ENCODE measurements around the gene TEAD1. TPM values are rescaled to one million over a fixed set of nuclear protein-coding genes. Genes with fewer than 3 reads are reported as not detected.

TEAD1 gene
- total and polyA plus RNA-seq, 2 donors (not counting 3 experiments of a cell fraction or from before 2014, with no cell fraction given): 15.3 to 49.0 TPM

DNA sequence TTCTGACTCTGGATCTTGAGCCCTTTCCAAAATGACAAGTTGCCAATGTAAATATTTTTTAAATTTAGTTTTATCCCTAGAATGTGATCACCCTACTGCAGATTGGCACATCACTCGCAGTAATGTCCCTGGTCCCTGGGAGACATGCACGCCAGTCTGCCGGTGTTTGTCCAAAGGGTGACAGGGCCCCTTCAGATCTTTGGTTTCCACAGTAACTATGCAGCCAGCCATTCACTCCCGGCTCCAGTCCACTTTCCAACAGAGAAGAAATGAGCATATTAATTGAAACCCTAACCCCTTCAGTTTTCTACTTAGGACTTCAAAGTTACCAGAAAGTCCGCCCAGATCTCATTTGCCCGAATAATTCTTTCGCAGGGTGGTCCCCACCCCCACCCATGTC, 309.1 kb downstream of the TEAD1 start:
- POLR2A ChIA-PET: no interaction called here
- dilution Hi-C loops (cut with MboI; ENCODE audit: extremely low pct_ligation_motif_present, low sequenced_read_pairs): no loop called here
- H3K4me2 ChIP-seq (ENCODE audit: insufficient read depth, low read length): no peak overlapping the region
- H3K4me1 ChIP-seq (ENCODE audit: control insufficient read depth, extremely low read depth, insufficient read depth, low read length): no peaks in the 10 kb centered on the region
- FAIRE-seq: no peak
- CTCF ChIA-PET: interaction anchor here (0.9 to 7.3 kb wide), 2 partner anchors 18 to 20 kb away, joined by 3 to 56 read pairs; no protein-coding TSS in a partner anchor
- no peaks in the 10 kb centered on the region for H3K79me2 ChIP-seq (ENCODE audit: control insufficient read depth, insufficient read depth, low read length)
- H3K27me3 ChIP-seq (ENCODE audit: control insufficient read depth in 2 of 2, insufficient read depth in 2 of 2, low read length in 2 of 2): peaks cover 15 to 33% of the 10 kb centered on the region in 2 experiments
- H4K20me1 ChIP-seq (replicated peaks; ENCODE audit: control insufficient read depth, extremely low read depth, insufficient read depth, low read length): no peaks in the 10 kb centered on the region
- DNase-seq (ENCODE audit: low read depth, low spot score): no peak
- H3K36me3 ChIP-seq (ENCODE audit: control insufficient read depth in 2 of 2, extremely low read depth in 1 of 2, insufficient read depth in 2 of 2, low read length in 2 of 2): no peaks in the 10 kb centered on the region
- H3K4me3 ChIP-seq (replicated peaks in 1 of 3; ENCODE audit: insufficient read depth in 1 of 3, low read depth in 1 of 3, low read length in 3 of 3): no peak overlapping the region
- BruUV-seq (replicated peaks): no TSS peak
- no peak overlapping the region for H2AFZ ChIP-seq (ENCODE audit: low read depth, low read length)
- H3K9ac ChIP-seq (replicated peaks; ENCODE audit: extremely low read depth, insufficient read depth, low read length): no peak overlapping the region
- intact Hi-C loops (cut with micrococcal nuclease): no loop called here
- H3K9me3 ChIP-seq (replicated peaks; ENCODE audit: control insufficient read depth, insufficient read depth, low read length): no peaks in the 10 kb centered on the region
- TF ChIP-seq FOS (IDR thresholded peaks at IDR 0.05; ENCODE audit: borderline replicate concordance, insufficient read depth, low read length) (no peak), POLR2A (IDR thresholded peaks at IDR 0.05; ENCODE audit: low read depth, low read length) (no peak), EZH2 (IDR thresholded peaks at IDR 0.05; ENCODE audit: borderline replicate concordance, low read depth, low read length, severe bottlenecking) (no peak), POLR2AphosphoS5 (IDR thresholded peaks at IDR 0.05; ENCODE audit: insufficient read depth, low read depth, low read length) (no peak), JUN (IDR thresholded peaks at IDR 0.05; ENCODE audit: borderline replicate concordance, insufficient read depth, insufficient read length, low read depth) (no peak), GATA2 (IDR thresholded peaks at IDR 0.05; ENCODE audit: insufficient read depth, insufficient read length, low read depth, low read length) (no peak), MYC (IDR thresholded peaks at IDR 0.05; ENCODE audit: low read depth, low read length) (no peak)
- TF ChIP-seq, protein P1, sequence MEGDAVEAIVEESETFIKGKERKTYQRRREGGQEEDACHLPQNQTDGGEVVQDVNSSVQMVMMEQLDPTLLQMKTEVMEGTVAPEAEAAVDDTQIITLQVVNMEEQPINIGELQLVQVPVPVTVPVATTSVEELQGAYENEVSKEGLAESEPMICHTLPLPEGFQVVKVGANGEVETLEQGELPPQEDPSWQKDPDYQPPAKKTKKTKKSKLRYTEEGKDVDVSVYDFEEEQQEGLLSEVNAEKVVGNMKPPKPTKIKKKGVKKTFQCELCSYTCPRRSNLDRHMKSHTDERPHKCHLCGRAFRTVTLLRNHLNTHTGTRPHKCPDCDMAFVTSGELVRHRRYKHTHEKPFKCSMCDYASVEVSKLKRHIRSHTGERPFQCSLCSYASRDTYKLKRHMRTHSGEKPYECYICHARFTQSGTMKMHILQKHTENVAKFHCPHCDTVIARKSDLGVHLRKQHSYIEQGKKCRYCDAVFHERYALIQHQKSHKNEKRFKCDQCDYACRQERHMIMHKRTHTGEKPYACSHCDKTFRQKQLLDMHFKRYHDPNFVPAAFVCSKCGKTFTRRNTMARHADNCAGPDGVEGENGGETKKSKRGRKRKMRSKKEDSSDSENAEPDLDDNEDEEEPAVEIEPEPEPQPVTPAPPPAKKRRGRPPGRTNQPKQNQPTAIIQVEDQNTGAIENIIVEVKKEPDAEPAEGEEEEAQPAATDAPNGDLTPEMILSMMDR (IDR thresholded peaks at IDR 0.05; ENCODE audit: extremely low read depth in 1 of 2, insufficient read depth in 1 of 2, low read depth in 1 of 2, low read length in 2 of 2): no peak
- TF ChIP-seq, protein P2, sequence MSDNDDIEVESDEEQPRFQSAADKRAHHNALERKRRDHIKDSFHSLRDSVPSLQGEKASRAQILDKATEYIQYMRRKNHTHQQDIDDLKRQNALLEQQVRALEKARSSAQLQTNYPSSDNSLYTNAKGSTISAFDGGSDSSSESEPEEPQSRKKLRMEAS (IDR thresholded peaks at IDR 0.05; ENCODE audit: insufficient read depth, insufficient read length): no peak
- H3K9me1 ChIP-seq (replicated peaks; ENCODE audit: control insufficient read depth, extremely low read depth, insufficient read depth, low read length): no peaks in the 10 kb centered on the region
- no peak overlapping the region for H3K27ac ChIP-seq (ENCODE audit: insufficient read depth, low read depth, low read length)
